Spleen (tissue), 7 donors: ENCODE results near the gene ERC2.

Source experiments
- CTCF ChIP-seq, 11 experiments: fragments of 200-600 bp in 7 of 11; fragments of 450-650 bp in 4 of 11; sonication (generic) in 4 of 11; IDR thresholded peaks in 8 of 11; conservative IDR thresholded peaks in 3 of 11; 1 replicate in 7 of 11; 2 replicates in 4 of 11; pipeline versions ENCODE4 v1.4.0 to v1.8.0; 2016 to 2021; ENCODE audit warnings: antibody characterized with exemption in 11 of 11, inconsistent platforms in 4 of 11, mild to moderate bottlenecking in 1 of 11
- POLR2A ChIP-seq, 3 donors: fragments of 450-650 bp; IDR thresholded peaks; one replicate each; pipeline ENCODE4 v1.5.1; 2017; ENCODE audit warnings: antibody characterized with exemption in 3 of 3, mild to moderate bottlenecking in 1 of 3
- POLR2AphosphoS5 ChIP-seq, 3 donors: sonication (generic); formaldehyde crosslinking; IDR thresholded peaks; one replicate each; pipeline ENCODE4 v1.5.1; 2017; ENCODE audit warnings: antibody characterized with exemption in 3 of 3
- donor health status: DM: no; HTN: no; CAD: no; lungs with moderate emphysema.
- donor health status: DM: no; HTN: no; CAD: no.
- donor health status: DM: no; HTN: no; CAD: no.

GRCh38 chr3:56123487-56123886 lies 344.8 kb downstream of the ERC2 start:
- TF ChIP-seq CTCF (IDR thresholded peaks at IDR 0.05 in 8 of 11, conservative IDR thresholded peaks at IDR 0.05 in 3 of 11) (no peak), POLR2A (IDR thresholded peaks at IDR 0.05) (no peak), POLR2AphosphoS5 (IDR thresholded peaks at IDR 0.05) (no peak)
